Neural progenitor cell (in vitro differentiated cells): Measurements from ENCODE around the gene FBRS. TPM values are rescaled to one million over a fixed set of nuclear protein-coding genes. Genes with fewer than 3 reads are reported as not detected.

Experiments
- DNase-seq: peaks from one replicate; pipeline ENCODE4 v3.0.0-alpha.2; 2016; ENCODE audit warnings: low spot score
- H2AFZ ChIP-seq: fragments of 200-600 bp; sonication (generic); replicated peaks from 2 replicates; pipeline ENCODE4 v1.6.1; 2016; ENCODE audit warnings: antibody characterized with exemption
- H3F3A ChIP-seq: fragments of 200-600 bp; sonication (generic); 2 replicates; pipeline ENCODE4 v1.6.1; 2016; ENCODE audit warnings: antibody characterized with exemption, low read depth
- H3K27ac ChIP-seq: fragments of 200-600 bp; sonication (generic); 2 replicates; pipeline ENCODE4 v1.5.1; 2016; ENCODE audit warnings: mild to moderate bottlenecking
- H3K27me3 ChIP-seq: fragments of 200-600 bp; sonication (generic); 2 replicates; pipeline ENCODE4 v1.6.1; 2016; ENCODE audit warnings: mild to moderate bottlenecking, moderate library complexity
- H3K36me3 ChIP-seq: fragments of 200-600 bp; sonication (generic); 2 replicates; pipeline ENCODE4 v1.5.1; 2016
- H3K4me1 ChIP-seq: fragments of 200-600 bp; sonication (generic); 2 replicates; pipeline ENCODE4 v1.6.1; 2016; ENCODE audit warnings: mixed run types
- H3K4me2 ChIP-seq: fragments of 200-600 bp; sonication (generic); 2 replicates; pipeline ENCODE4 v1.6.1; 2016
- H3K4me3 ChIP-seq: fragments of 200-600 bp; sonication (generic); 2 replicates; pipeline ENCODE4 v1.5.1; 2016
- H3K79me2 ChIP-seq: fragments of 200-600 bp; sonication (generic); 2 replicates; pipeline ENCODE4 v1.6.1; 2016; ENCODE audit warnings: low read depth
- H3K9ac ChIP-seq: fragments of 200-600 bp; sonication (generic); 2 replicates; pipeline ENCODE4 v1.6.1; 2016
- H3K9me3 ChIP-seq: fragments of 200-600 bp; sonication (generic); 2 replicates; pipeline ENCODE4 v1.5.1; 2016; ENCODE audit warnings: low read depth
- H4K20me1 ChIP-seq: fragments of 200-600 bp; sonication (generic); 2 replicates; pipeline ENCODE4 v1.6.1; 2016; ENCODE audit warnings: low read depth
- H3K27ac Mint-ChIP-seq: 3 replicates; pipeline ENCODE4 v1.8.0; 2021; ENCODE audit warnings: mixed read lengths
- H3K27me3 Mint-ChIP-seq: 2 replicates; pipeline ENCODE4 v1.8.0; 2022; ENCODE audit warnings: low read depth, mild to moderate bottlenecking, inconsistent platforms, moderate library complexity, mixed read lengths; ENCODE audit not compliant: insufficient read depth
- H3K36me3 Mint-ChIP-seq: 3 replicates; pipeline ENCODE4 v1.8.0; 2021; ENCODE audit warnings: mixed read lengths
- H3K4me1 Mint-ChIP-seq: 3 replicates; pipeline ENCODE4 v1.8.0; 2021; ENCODE audit warnings: mixed read lengths
- H3K4me3 Mint-ChIP-seq: 3 replicates; pipeline ENCODE4 v1.8.0; 2021; ENCODE audit warnings: mild to moderate bottlenecking, moderate library complexity, mixed read lengths
- H3K9me3 Mint-ChIP-seq: 3 replicates; pipeline ENCODE4 v1.8.0; 2020; ENCODE audit warnings: mixed read lengths
- EZH2 ChIP-seq: fragments of 200-600 bp; sonication (generic); IDR thresholded peaks from 2 replicates; pipeline ENCODE4 v1.6.1; 2017; ENCODE audit warnings: antibody characterized with exemption, mild to moderate bottlenecking, moderate library complexity
- EZH2phosphoT487 ChIP-seq: fragments of 200-600 bp; sonication (generic); IDR thresholded peaks from 2 replicates; pipeline ENCODE4 v1.6.1; 2017; ENCODE audit warnings: antibody characterized with exemption
- total RNA-seq: library from RNA; depleted of rRNA; stranded (reverse); fragments of >200 nt; gene quantifications from 2 replicates; pipeline ENCODE4 v1.2.3, GENCODE V29; 2015; ENCODE audit warnings: low replicate concordance
- TF ChIP-seq, protein P1 (sequence below): fragments of 200-600 bp; sonication (generic); IDR thresholded peaks from 2 replicates; pipeline ENCODE4 v1.5.1; 2017; ENCODE audit warnings: antibody characterized with exemption, mild to moderate bottlenecking

The FBRS gene
- total RNA-seq, 1 donor from 2014 or later: 3.6 TPM

DNA sequence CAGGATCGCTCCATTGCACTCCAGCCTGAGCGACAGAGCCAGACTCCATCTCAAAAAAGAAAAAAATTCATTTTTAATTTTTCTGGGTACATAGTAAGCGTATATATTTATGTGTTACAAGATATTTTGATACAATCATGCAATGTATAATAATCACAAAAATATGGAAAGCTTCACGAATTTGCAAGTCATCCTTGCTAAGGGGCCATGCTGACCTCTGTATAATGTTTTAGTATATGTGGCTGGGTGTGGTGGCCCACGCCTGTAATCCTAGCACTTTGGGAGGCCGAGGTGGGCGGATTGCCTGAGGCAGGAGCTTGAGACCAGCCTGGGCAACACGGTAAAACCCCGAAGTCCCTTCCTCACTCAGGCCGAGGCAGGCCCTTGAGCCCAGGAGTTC lies 16.9 kb downstream of the FBRS start:
- H3K9ac ChIP-seq: no peak overlapping the region
- H3K9me3 ChIP-seq: no peaks in the 10 kb centered on the region
- peaks cover 10% of the 10 kb centered on the region for H3K4me1 Mint-ChIP-seq
- no peak overlapping the region for H3K4me2 ChIP-seq
- peaks cover 4% of the 10 kb centered on the region for H3K27me3 Mint-ChIP-seq
- no peak overlapping the region for H3K27ac ChIP-seq
- H3K36me3 Mint-ChIP-seq: peaks cover 4% of the 10 kb centered on the region
- no peak overlapping the region for H3K4me3 ChIP-seq
- no peaks in the 10 kb centered on the region for H3K79me2 ChIP-seq
- peaks cover 17% of the 10 kb centered on the region for H3F3A ChIP-seq
- no peaks in the 10 kb centered on the region for H3K36me3 ChIP-seq
- H3K4me3 Mint-ChIP-seq: no peak overlapping the region
- H2AFZ ChIP-seq: no peak overlapping the region
- H3K4me1 ChIP-seq: peaks cover 10% of the 10 kb centered on the region
- H3K9me3 Mint-ChIP-seq: no peaks in the 10 kb centered on the region
- TF ChIP-seq EZH2phosphoT487: no peak
- no peaks in the 10 kb centered on the region for H4K20me1 ChIP-seq
- H3K27me3 ChIP-seq: peaks cover 87% of the 10 kb centered on the region
- no peak overlapping the region for H3K27ac Mint-ChIP-seq
- no peak for DNase-seq

DNA sequence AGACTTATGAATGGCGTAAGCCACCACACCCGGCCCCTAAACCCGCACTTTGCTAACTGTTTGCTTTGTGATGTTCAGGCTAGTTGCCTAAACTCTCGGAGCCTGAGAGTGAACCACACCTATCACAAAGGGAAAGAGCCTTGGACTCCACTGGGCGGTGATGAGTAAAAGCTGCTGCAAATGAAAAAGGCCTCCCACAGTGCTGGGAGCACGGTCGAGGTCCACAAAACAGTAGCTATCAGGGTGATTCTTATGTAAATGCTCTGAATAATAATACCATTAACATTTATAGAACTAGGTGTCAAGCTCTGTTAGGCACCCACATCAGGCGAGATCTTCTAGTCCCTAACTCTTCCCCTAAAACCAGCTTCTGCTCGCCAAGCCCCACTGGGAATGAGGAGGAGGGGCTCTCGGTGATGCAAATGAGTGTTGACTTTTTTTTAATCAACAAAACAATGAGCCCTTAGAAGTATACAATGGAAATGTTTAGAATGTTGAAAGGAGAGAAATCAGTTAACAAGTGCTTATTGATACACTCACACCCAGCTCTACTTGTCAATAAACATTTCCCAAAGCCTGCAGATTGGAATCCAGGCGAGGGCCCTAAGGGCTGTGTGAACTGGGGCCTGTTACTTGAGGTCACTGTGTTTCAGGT lies 19.8 kb downstream of the FBRS start:
- peak; percentile 24 for DNase-seq
- H3K4me3 Mint-ChIP-seq: no peak overlapping the region
- H2AFZ ChIP-seq: no peak overlapping the region
- H3K4me1 Mint-ChIP-seq: peaks cover 10% of the 10 kb centered on the region
- no peaks in the 10 kb centered on the region for H3K79me2 ChIP-seq
- H3K36me3 ChIP-seq: no peaks in the 10 kb centered on the region
- H3K9me3 Mint-ChIP-seq: no peaks in the 10 kb centered on the region
- no peak overlapping the region for H3K27ac Mint-ChIP-seq
- H3K9me3 ChIP-seq: no peaks in the 10 kb centered on the region
- TF ChIP-seq, protein P1, sequence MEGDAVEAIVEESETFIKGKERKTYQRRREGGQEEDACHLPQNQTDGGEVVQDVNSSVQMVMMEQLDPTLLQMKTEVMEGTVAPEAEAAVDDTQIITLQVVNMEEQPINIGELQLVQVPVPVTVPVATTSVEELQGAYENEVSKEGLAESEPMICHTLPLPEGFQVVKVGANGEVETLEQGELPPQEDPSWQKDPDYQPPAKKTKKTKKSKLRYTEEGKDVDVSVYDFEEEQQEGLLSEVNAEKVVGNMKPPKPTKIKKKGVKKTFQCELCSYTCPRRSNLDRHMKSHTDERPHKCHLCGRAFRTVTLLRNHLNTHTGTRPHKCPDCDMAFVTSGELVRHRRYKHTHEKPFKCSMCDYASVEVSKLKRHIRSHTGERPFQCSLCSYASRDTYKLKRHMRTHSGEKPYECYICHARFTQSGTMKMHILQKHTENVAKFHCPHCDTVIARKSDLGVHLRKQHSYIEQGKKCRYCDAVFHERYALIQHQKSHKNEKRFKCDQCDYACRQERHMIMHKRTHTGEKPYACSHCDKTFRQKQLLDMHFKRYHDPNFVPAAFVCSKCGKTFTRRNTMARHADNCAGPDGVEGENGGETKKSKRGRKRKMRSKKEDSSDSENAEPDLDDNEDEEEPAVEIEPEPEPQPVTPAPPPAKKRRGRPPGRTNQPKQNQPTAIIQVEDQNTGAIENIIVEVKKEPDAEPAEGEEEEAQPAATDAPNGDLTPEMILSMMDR: no peak
- TF ChIP-seq EZH2 (no peak), EZH2phosphoT487 (no peak)
- H3K4me3 ChIP-seq: no peak overlapping the region
- peaks cover 100% of the 10 kb centered on the region for H3K27me3 ChIP-seq
- no peak overlapping the region for H3K27ac ChIP-seq
- peaks cover 17% of the 10 kb centered on the region for H3F3A ChIP-seq
- peak overlapping the region; percentile 50 for H3K4me2 ChIP-seq
- no peaks in the 10 kb centered on the region for H3K36me3 Mint-ChIP-seq
- H4K20me1 ChIP-seq: no peaks in the 10 kb centered on the region
- H3K9ac ChIP-seq: no peak overlapping the region
- peaks cover 4% of the 10 kb centered on the region for H3K27me3 Mint-ChIP-seq
- peaks cover 10% of the 10 kb centered on the region for H3K4me1 ChIP-seq

DNA sequence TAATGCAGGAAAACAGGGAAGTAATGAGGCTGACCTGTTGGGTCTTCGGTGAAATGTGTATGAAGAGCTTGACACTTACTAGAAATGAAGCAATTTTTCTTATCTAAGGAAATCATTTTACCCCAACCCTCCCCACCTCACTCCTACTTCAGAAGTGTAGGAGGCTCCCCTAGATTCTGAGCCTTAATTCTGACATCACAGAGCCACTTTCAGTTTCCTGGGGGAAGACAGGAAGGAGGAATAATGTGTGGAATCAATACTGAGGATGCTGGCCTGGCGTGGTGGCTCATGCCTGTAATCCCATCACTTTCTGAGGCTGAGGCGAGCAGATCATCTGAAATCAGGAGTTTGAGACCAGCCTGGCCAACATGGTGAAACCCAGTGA lies 20.3 kb downstream of the FBRS start:
- Mint-ChIP-seq H3K27ac (no peak overlapping the region), H3K36me3 (no peaks in the 10 kb centered on the region), H3K9me3 (no peaks in the 10 kb centered on the region), H3K27me3 (peaks cover 4% of the 10 kb centered on the region), H3K4me1 (peaks cover 10% of the 10 kb centered on the region), H3K4me3 (no peak overlapping the region)
- no peak for TF ChIP-seq EZH2phosphoT487
- TF ChIP-seq, protein P1: no peak
- no peak for TF ChIP-seq EZH2
- peaks cover 100% of the 10 kb centered on the region for H3K27me3 ChIP-seq
- no peaks in the 10 kb centered on the region for H3K79me2 ChIP-seq
- peaks cover 17% of the 10 kb centered on the region for H3F3A ChIP-seq
- no peak overlapping the region for H3K27ac ChIP-seq
- H3K4me3 ChIP-seq: no peak overlapping the region
- no peaks in the 10 kb centered on the region for H3K9me3 ChIP-seq
- H3K4me2 ChIP-seq: no peak overlapping the region
- no peaks in the 10 kb centered on the region for H3K36me3 ChIP-seq
- H3K9ac ChIP-seq: no peak overlapping the region
- H4K20me1 ChIP-seq: no peaks in the 10 kb centered on the region
- DNase-seq: no peak
- H3K4me1 ChIP-seq: peaks cover 10% of the 10 kb centered on the region
- H2AFZ ChIP-seq: no peak overlapping the region

DNA sequence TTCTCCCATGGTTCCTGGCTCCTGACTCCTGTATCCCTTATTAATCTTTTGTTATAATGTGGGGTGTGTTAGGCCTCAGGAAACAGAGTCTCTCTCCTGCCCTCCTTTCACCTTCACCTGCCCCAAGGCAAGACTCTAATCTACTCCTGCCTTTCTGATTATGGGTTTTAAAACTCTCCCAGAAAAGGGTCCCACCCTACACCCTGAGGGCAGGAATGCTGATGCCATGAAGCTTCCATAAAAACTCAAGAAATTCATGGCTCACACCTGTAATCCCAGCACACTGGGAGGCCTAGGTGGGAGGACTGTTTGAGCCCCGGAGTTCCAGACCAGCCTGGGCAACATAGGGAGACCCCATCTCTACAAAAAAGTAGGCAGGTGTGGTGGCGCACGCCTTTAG lies 22.1 kb downstream of the FBRS start:
- peaks cover 100% of the 10 kb centered on the region for H3K27me3 ChIP-seq
- no peaks in the 10 kb centered on the region for H3K36me3 Mint-ChIP-seq
- H3K4me2 ChIP-seq: no peak overlapping the region
- no peak overlapping the region for H3K27ac Mint-ChIP-seq
- peaks cover 10% of the 10 kb centered on the region for H3K4me1 Mint-ChIP-seq
- no peaks in the 10 kb centered on the region for H3K79me2 ChIP-seq
- peaks cover 10% of the 10 kb centered on the region for H3K4me1 ChIP-seq
- no peak overlapping the region for H3K4me3 ChIP-seq
- no peaks in the 10 kb centered on the region for H3K36me3 ChIP-seq
- no peak overlapping the region for H3K4me3 Mint-ChIP-seq
- H3K9me3 ChIP-seq: no peaks in the 10 kb centered on the region
- H3K27ac ChIP-seq: no peak overlapping the region
- TF ChIP-seq EZH2phosphoT487 (no peak), EZH2 (no peak)
- TF ChIP-seq, protein P1: no peak
- H4K20me1 ChIP-seq: no peaks in the 10 kb centered on the region
- no peak overlapping the region for H3K9ac ChIP-seq
- peaks cover 2% of the 10 kb centered on the region for H3K9me3 Mint-ChIP-seq
- no peak overlapping the region for H2AFZ ChIP-seq
- H3K27me3 Mint-ChIP-seq: peaks cover 8% of the 10 kb centered on the region
- H3F3A ChIP-seq: peaks cover 17% of the 10 kb centered on the region
- DNase-seq: no peak
